Hepatocyte (in vitro differentiated cells): Measurements from ENCODE around the gene DHRS4.

ENCODE experiments used
- EZH2 ChIP-seq: fragments of 200-600 bp; sonication (generic); IDR thresholded peaks from 2 replicates; pipeline ENCODE4 v1.6.1; 2016; ENCODE audit warnings: antibody characterized with exemption, mild to moderate bottlenecking, borderline replicate concordance
- EZH2phosphoT487 ChIP-seq: fragments of 200-600 bp; sonication (generic); IDR thresholded peaks from one replicate; pipeline ENCODE4 v1.6.1; 2018; ENCODE audit warnings: antibody characterized with exemption, mild to moderate bottlenecking, low read depth, moderate library complexity; ENCODE audit not compliant: unreplicated experiment, severe bottlenecking
- TF ChIP-seq, protein P1 (sequence below): fragments of 200-600 bp; sonication (generic); IDR thresholded peaks from 2 replicates; pipeline ENCODE4 v1.5.1; 2016; ENCODE audit warnings: antibody characterized with exemption, mild to moderate bottlenecking; ENCODE audit not compliant: poor library complexity

DNA sequence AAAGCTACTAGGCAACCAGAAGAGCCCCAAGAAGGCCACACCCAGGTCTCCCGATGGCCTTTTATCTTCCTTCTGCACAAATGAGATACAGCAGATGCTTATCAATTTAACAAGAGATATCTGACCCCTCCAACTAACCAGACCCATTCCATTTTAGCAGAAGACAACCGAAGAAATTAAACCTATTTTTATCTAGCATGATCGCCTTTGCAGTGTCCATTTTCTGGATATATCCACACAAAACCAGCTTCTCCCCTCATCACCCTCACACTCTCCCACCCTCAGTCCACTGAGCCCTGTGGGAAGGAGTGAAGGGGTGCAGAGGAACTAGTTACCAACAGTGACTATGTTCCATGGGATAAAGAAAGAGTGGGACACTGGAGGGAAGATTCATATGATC lies 20.9 kb upstream of the DHRS4 start:
- TF ChIP-seq, protein P1, sequence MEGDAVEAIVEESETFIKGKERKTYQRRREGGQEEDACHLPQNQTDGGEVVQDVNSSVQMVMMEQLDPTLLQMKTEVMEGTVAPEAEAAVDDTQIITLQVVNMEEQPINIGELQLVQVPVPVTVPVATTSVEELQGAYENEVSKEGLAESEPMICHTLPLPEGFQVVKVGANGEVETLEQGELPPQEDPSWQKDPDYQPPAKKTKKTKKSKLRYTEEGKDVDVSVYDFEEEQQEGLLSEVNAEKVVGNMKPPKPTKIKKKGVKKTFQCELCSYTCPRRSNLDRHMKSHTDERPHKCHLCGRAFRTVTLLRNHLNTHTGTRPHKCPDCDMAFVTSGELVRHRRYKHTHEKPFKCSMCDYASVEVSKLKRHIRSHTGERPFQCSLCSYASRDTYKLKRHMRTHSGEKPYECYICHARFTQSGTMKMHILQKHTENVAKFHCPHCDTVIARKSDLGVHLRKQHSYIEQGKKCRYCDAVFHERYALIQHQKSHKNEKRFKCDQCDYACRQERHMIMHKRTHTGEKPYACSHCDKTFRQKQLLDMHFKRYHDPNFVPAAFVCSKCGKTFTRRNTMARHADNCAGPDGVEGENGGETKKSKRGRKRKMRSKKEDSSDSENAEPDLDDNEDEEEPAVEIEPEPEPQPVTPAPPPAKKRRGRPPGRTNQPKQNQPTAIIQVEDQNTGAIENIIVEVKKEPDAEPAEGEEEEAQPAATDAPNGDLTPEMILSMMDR: no peak
- TF ChIP-seq EZH2phosphoT487 (no peak), EZH2 (no peak)
